Embryonic facial prominence (tissue), 1 donor: ENCODE data around the gene TNPO3.

Experiments
- DNase-seq: peaks from one replicate; pipeline ENCODE4 v3.0.0-alpha.2; 2016; ENCODE audit errors: extremely low spot score

TNPO3 gene

DNA sequence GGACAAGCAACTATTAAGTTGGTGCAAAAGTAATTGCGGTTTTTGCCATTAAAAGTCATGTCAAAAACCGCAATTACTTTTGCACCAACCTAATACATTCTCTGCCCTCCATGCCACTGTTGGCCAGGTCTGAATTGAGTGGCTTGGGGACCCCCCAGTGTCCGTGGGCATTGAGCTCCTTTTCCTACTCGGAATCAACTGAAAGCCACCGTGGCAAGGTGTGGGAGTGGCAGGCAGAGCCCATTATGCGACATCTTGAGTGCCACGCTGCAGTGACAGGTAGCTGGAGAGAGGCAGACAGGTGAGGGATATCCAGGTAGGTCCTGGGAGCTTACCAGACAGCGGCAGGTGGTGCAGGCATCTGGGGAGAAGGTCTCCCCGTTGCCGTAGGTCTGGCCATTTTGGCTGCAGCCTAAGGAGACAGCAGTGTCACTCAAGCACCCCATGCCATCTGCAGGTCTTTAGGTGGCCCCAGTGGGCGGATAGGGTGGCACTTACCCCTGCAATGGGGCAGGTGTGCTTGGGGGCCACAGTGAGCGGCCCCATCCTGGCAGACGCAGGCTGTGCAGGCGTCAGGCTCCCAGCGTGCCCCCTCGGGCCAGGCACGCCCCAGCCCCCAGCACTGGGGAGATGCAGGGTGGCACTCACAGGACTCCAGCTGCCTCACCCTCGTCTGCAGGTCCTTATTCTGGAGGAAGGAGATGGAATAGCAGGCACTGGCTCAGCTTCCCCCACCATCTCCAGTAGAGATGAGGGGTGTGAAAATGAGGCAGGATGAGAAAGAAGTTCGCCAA is 147.9 kb downstream of the TNPO3 start:
- no peak for DNase-seq

- no peak for DNase-seq
These were observed 148.7 kb downstream of the TNPO3 start for GRCh38 chr7:128906001-128906765.

DNA sequence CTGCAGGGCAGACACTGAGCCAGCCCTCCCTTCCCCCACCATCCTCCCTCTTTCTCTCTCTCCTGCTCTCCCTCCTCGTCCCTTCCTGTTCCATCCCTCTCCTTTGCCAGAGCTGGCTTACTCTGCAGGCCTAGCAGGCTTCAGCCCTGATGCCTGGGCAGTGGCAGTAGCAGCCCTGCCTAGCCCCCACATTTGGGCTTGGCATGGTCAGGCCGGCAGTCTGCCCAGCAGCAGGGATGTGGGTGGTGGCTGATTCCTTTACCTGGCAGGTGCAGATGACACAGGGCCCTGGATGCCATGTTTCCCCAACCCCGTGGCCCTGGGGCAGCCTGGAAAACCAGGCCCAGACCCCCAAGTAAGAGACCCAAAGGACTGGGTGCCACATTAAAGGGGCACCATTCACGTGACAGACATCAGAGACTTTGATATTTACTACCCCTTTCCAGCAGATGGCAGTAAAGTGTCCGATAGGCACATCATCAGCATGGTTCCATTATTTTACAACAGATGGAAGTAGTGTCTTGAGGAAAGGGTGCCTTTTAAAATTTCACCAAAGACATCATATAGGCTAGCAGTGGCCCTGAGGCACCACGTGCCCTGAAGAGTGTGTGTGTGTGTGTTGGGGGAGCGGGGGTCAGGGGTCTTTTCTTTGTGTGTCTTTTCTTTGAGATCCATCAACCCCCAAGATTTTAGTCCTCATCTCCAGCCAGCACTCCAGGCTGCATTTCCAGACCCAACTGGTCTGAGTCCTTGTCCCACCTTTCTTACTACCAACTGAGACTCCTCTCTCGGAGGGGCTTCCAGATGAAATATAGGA is 150.3 kb downstream of the TNPO3 start:
- DNase-seq, result no peak
